ENCODE measurements around the gene PER1. TPM values are rescaled to one million over a fixed set of nuclear protein-coding genes. Genes with fewer than 3 reads are reported as not detected.
A peak's percentile ranks its signal among the peaks of the same experiment; 100 is the strongest.

The PER1 gene
- total RNA-seq, 1 experiment from 2014 or later = 87.6 TPM

- H3K9ac ChIP-seq (ENCODE audit: low read length) = peak overlapping the region; percentile 87
- TF ChIP-seq YY1 (IDR thresholded peaks at IDR 0.05; ENCODE audit: extremely low read depth, insufficient replicate concordance, low read depth, low read length) (peak; percentile 59), SRF (IDR thresholded peaks at IDR 0.05; ENCODE audit: low read depth) (peak; percentile 65; the same call in 1 of the 2 replicates), JUND (IDR thresholded peaks at IDR 0.05) (no peak), ELF1 (IDR thresholded peaks at IDR 0.05; ENCODE audit: borderline replicate concordance, low read depth) (no peak; the same call in 1 of the 2 replicates), POLR2A (IDR thresholded peaks at IDR 0.05; ENCODE audit: borderline replicate concordance, extremely low read depth, insufficient read depth, insufficient read length) (peak; percentile 28), MAX (IDR thresholded peaks at IDR 0.05) (peak; percentile 83), ATF3 (IDR thresholded peaks at IDR 0.05) (no peak; the same call in 1 of the 2 replicates), EGR1 (IDR thresholded peaks at IDR 0.05; ENCODE audit: low read depth) (no peak; the same call in 1 of the 2 replicates), EZH2phosphoT487 (IDR thresholded peaks at IDR 0.05; ENCODE audit: borderline replicate concordance) (no peak), POLR2AphosphoS5 (IDR thresholded peaks at IDR 0.05; ENCODE audit: low read depth, low read length) (no peak; the same call in 1 of the 2 replicates), ZFX (IDR thresholded peaks at IDR 0.05) (no peak), SIN3A (IDR thresholded peaks at IDR 0.05; ENCODE audit: low read depth) (peak; percentile 80), CEBPB (IDR thresholded peaks at IDR 0.05; ENCODE audit: low read depth) (no peak), RAD21 (IDR thresholded peaks at IDR 0.05; ENCODE audit: low read depth) (peak; percentile 32; the same call in 1 of the 2 replicates), CBX3 (IDR thresholded peaks at IDR 0.05; ENCODE audit: low read depth) (peak; percentile 94), FOSL1 (IDR thresholded peaks at IDR 0.05; ENCODE audit: low read depth) (no peak; the same call in 1 of the 2 replicates), SP1 (IDR thresholded peaks at IDR 0.05; ENCODE audit: low read depth) (peak; percentile 64), ZNF274 (IDR thresholded peaks at IDR 0.05; ENCODE audit: low read depth, low read length) (no peak), EZH2 (IDR thresholded peaks at IDR 0.05) (no peak), CTCF (IDR thresholded peaks at IDR 0.05 in 2 of 3, conservative IDR thresholded peaks at IDR 0.05 in 1 of 3; ENCODE audit: borderline replicate concordance in 1 of 3, insufficient read depth in 1 of 3, low read depth in 2 of 3, low read length in 2 of 3) (no peak), ZBTB33 (IDR thresholded peaks at IDR 0.05; ENCODE audit: extremely low read depth, insufficient replicate concordance, low read length) (no peak), TCF7L2 (IDR thresholded peaks at IDR 0.05; ENCODE audit: borderline replicate concordance, extremely low read depth, insufficient read depth, insufficient read length) (no peak)
These were observed 35.5 kb upstream of the PER1 start for GRCh38 chr17:8187517-8188262.

More at GRCh38 chr17:8187517-8188262, 35.5 kb upstream of the PER1 start:
- POLR2A ChIA-PET = interaction anchor here (0.6 to 6.9 kb wide), 9 partner anchors 9 to 66 kb away, joined by 3 to 63 read pairs (median 5); partner anchors contain the start of genes AURKB, CTC1 and PFAS
- H2AFZ ChIP-seq (ENCODE audit: low read depth, low read length, poor library complexity, severe bottlenecking) = no peak overlapping the region
- CTCF ChIA-PET = interaction anchor here (1.0 to 1.2 kb wide), 3 partner anchors 24 to 108 kb away, joined by 3 to 4 read pairs (median 4); no protein-coding TSS in a partner anchor
- H3K4me2 ChIP-seq (ENCODE audit: low read length) = peak overlapping the region; percentile 95
- H3K36me3 ChIP-seq (ENCODE audit: control insufficient read depth in 1 of 2, insufficient read depth in 2 of 2, low read length in 2 of 2) = no peaks in the 10 kb centered on the region
- peak overlapping the region; percentile 75 to 83 for H3K4me3 ChIP-seq (replicated peaks in 1 of 2; ENCODE audit: low read depth in 1 of 2, low read length in 2 of 2)
- no peaks in the 10 kb centered on the region for H3K27me3 ChIP-seq (ENCODE audit: insufficient read depth, low read length)
- intact Hi-C loops (cut with micrococcal nuclease) = loop anchor here (1.0 to 5.0 kb wide), 4 partner anchors 35 to 68 kb away; partner anchors contain the start of genes CTC1 and PFAS
- peak; percentile 99 for DNase-seq (ENCODE audit: low read depth, low spot score)
- H3K79me2 ChIP-seq (ENCODE audit: insufficient read depth, low read length) = peaks cover 14% of the 10 kb centered on the region; the same call in 1 of the 2 replicates
- RAD21 ChIA-PET (ENCODE audit: low non-redundant PET in 1 of 2, low total read pairs in 2 of 2, uncharacterized antibody in 2 of 2, unreplicated experiment in 2 of 2) = interaction anchor here (1.0 to 1.1 kb wide), 2 partner anchors 36 to 108 kb away, joined by 3 read pairs; no protein-coding TSS in a partner anchor
- H3K9me2 ChIP-seq (ENCODE audit: insufficient read depth) = no peaks in the 10 kb centered on the region
- peak; percentile 57 for ATAC-seq
- no peaks in the 10 kb centered on the region for H4K20me1 ChIP-seq (ENCODE audit: insufficient read depth)
- no peaks in the 10 kb centered on the region for H3K9me3 ChIP-seq (ENCODE audit: control insufficient read depth in 1 of 2, insufficient read depth in 1 of 2, low read depth in 1 of 2, low read length in 2 of 2)
- H3K27ac ChIP-seq (ENCODE audit: low read depth, low read length) = peak overlapping the region; percentile 89
- TSS peak; percentile 100 for BruUV-seq (replicated peaks)
- H3K4me1 ChIP-seq (ENCODE audit: control insufficient read depth in 1 of 2, insufficient read depth in 2 of 2, low read length in 2 of 2) = peaks cover 30 to 59% of the 10 kb centered on the region in 2 experiments
